Epidermal melanocyte (primary cell): ENCODE data around the gene EMP3.

ENCODE experiments used
- DNase-seq: peaks from one replicate; pipeline ENCODE4 v3.0.0; 2011; ENCODE audit warnings: low spot score; ENCODE audit not compliant: insufficient read length

The EMP3 gene

DNA sequence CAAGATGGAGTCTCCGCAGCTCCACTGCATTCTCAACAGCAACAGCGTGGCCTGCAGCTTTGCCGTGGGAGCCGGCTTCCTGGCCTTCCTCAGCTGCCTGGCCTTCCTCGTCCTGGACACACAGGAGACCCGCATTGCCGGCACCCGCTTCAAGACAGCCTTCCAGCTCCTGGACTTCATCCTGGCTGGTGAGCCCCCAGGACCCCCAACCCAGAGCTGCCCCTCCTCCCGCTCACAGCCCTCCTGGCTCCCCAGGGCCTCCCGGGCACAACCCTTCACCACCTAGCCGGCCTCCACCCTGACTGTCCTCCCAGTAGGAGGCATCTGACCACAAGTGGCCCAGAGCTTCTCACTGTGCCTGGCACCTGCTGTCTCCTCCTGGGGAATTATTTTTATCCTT is 48.2 kb downstream of the EMP3 start:
- DNase-seq: no peak

DNA sequence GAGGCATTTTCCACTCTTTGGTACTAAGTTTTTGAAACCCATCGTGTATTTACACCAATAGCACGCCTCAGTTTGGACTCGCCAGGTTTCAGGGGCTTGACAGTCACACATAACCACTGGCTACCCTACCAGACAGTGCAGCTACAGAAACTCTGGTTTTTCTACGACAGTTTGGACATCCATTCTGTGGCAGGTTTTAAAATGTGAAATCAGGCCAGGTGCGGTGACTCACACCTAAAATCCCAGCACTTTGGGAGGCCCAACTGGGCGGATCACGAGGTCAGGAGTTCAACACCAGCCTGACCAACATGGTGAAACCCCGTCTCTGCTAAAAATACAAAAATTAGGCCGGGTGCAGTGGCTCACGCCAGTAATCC is 52.8 kb downstream of the EMP3 start:
- DNase-seq: no peak

DNA sequence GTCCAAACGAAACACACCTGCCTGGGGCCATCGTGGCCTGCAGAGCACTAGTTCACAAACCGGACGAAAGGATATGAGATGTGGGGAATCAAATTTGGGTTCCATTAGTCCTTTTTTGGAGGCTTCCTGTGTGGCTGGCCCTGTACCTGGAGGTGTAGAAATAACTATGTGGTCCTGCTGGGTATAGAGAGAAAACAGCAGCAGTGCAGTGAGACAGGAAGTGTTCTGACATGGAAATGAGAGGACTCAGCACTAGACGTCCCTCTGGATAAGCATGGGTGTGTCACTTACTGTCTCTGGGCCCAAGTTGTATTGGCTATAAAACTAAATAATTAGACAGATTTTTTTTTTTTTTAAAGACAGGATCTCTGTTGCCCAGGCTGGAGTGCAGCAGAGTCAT is 53.7 kb downstream of the EMP3 start:
- DNase-seq: no peak
